A549 (cell line): ENCODE data around the gene CHRFAM7A.
"Not testable (repeated sequence)": the region's sequence is repeated elsewhere in the genome, so short reads cannot be mapped to it uniquely, and the experiment has no call there.

Experiments
- EHMT2 ChIP-seq: fragments of 200-600 bp; sonication (generic); IDR thresholded peaks from 2 replicates; pipeline ENCODE4 v1.6.1; 2016; ENCODE audit warnings: antibody characterized with exemption, low read depth, mild to moderate bottlenecking, moderate library complexity
- HMGXB4 ChIP-seq: fragments of 250-450 bp; sonication (Bioruptor Pico); IDR thresholded peaks from 2 replicates; pipeline ENCODE4 v1.5.0; 2021; ENCODE audit warnings: mild to moderate bottlenecking, moderate library complexity, borderline replicate concordance
- POLR2A ChIP-seq: IDR thresholded peaks from 2 replicates; pipeline ENCODE4 v1.6.1; 2012; ENCODE audit warnings: mild to moderate bottlenecking, low read length
- RAD21 ChIP-seq, 2 experiments: fragments of >200 bp in 1 of 2; sonication (Bioruptor Twin) in 1 of 2; formaldehyde crosslinking in 1 of 2; IDR thresholded peaks in 1 of 2; conservative IDR thresholded peaks in 1 of 2; 2 replicates in 1 of 2; 3 replicates in 1 of 2; pipeline ENCODE4 v1.6.1; 2012 to 2018; ENCODE audit warnings: inconsistent platforms in 1 of 2

- not testable (repeated sequence) for TF ChIP-seq POLR2A; RAD21 (conservative IDR thresholded peaks at IDR 0.05 in 1 of 2, IDR thresholded peaks at IDR 0.05 in 1 of 2); HMGXB4 (CRISPR knock-in tag); EHMT2
Observed at GRCh38 chr15:30315704-30316103, 77.6 kb downstream of the CHRFAM7A start.
